NCI-H2107 treated with DMSO at 0.1 percent for 48 hours (cell line): ENCODE results near the gene BEND4.
"Not testable (repeated sequence)": the region's sequence is repeated elsewhere in the genome, so short reads cannot be mapped to it uniquely, and the experiment has no call there.

ENCODE experiments used
- DNase-seq: peaks from one replicate; lab custom pipeline; 2025; ENCODE audit not compliant: unreplicated experiment; lab: John Stamatoyannopoulos, UW

BEND4 gene

GRCh38 chr4:42152507-42153504 lies at the start of gene BEND4:
BEND4 (minus strand) TSS chr4:42152655; CDS start chr4:42152143, 512 bp downstream.
- DNase-seq, result no peak

DNA sequence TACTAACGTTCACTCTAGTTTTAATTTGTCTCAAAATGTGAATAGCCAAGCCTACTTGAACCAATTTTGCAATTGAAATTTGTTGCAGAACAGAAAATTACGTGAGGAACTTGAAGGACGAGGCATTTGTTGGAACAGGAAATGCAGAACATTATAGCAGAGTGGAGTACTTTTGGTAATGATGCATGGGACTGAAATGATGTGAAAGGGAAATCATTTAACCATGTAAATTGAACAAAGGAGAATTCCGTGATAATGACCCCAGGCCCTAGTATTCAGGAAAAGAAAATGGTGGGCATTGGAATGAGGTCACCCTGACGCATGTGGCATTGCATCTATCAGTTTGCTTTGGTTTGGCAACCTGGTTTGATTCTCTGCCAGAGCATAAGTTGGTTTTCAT lies 44.9 kb upstream of the BEND4 start:
- DNase-seq, result no peak

- no peak for DNase-seq
These were observed 20.5 kb upstream of the BEND4 start for GRCh38 chr4:42172921-42173320.

GRCh38 chr4:42172128-42172790 lies 19.8 kb upstream of the BEND4 start:
- DNase-seq, result no peak

GRCh38 chr4:42167709-42168108 lies 15.3 kb upstream of the BEND4 start:
- no peak for DNase-seq

GRCh38 chr4:42166186-42166585 lies 13.7 kb upstream of the BEND4 start:
- DNase-seq, result not testable (repeated sequence)

GRCh38 chr4:42159271-42160001 lies 7.0 kb upstream of the BEND4 start:
- DNase-seq, result no peak

DNA sequence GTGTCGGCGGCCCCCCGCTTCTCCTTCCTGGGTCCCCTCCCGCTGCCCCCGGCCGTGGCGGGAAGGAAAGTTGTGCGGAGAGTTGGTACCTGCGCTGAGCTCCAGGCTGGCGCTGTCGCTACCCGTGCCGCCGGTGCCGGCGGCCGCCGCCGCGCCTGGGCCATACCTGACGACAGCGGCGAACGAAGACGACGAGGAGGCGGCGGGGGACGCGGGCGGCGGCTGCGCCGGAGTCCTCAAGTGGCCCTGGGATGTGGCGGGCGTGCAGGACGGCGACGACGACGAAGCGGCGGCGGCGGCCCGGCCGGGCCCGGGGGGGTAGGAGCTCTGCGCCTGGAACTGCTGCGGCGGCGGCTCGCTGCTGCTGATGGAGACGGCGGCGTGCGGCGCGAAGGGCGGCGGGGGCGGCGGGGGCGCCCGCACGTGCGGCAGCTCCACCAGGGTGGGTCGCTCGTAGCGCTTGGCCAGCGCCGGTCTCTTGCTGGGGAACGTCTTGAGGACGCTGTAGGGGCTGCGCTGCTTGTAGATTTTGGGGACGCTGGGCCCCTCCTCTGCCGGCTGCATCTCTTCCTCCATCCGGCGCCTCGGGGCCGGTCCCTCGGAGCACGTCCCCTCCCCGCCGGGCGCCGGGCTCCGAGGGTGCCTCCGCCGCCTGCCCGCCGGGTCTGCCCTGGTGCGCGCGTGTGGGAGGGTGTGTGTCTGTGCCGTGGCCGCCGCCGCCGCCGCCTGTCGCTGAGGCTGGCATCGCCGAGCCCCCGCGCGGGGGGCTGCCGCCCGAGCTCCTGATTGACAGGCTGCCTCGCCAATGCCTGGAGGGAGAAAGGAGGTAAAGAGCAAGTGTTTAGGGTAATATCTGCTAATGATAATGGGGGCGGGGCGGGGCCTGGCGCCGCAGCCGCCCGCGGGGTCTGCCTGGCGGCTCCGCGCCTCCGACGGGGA lies 618 bp downstream of the BEND4 start:
- no peak for DNase-seq

DNA sequence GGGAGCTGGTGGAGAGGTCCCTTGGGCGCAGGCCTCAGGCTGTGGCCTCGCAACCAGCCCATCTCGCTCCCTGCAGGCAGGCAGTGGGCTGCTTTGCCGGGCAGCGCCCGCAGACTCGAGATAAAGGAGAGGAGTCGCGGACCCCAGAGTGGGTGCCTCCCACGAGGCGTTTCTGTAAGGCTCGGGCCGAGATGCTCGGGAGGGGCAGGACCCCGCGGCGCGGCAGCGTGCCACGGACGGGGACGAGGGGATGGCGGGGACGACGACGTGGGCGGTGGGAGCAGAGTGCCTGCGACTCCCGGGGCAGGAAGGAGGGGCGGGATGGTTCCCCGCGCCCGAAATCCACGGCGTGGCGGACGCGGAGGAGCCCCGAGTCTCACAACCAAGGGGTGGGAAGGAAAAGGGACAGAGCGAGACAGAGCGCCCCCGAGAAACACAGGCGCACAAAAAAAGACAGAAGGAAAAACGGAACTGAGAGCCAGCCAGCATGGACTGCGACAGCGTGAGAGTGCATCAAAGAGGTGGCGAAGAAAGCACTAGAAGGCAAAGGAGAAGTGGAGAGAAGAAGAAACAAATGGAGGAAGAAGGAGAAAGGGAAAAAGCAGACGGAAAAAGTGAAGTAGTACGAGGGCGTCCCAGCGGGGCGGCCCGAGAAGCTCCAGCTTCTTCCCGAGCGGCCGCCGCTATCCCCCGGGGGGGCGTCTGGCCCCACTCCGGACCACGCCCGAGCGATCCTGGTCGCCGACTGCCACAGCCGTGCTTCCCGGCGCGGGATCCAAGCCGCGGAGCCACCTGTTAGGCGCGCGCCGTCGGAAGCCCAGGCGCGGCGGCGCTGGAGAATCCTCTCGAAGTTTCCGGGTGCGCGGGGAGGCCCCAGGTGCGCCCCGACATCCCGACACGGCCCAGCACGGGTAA lies 1.5 kb downstream of the BEND4 start:
- DNase-seq, result no peak

- no peak for DNase-seq
These were observed 3.5 kb downstream of the BEND4 start for GRCh38 chr4:42149004-42149403.

GRCh38 chr4:42148425-42148824 lies 4.0 kb downstream of the BEND4 start:
- no peak for DNase-seq

DNA sequence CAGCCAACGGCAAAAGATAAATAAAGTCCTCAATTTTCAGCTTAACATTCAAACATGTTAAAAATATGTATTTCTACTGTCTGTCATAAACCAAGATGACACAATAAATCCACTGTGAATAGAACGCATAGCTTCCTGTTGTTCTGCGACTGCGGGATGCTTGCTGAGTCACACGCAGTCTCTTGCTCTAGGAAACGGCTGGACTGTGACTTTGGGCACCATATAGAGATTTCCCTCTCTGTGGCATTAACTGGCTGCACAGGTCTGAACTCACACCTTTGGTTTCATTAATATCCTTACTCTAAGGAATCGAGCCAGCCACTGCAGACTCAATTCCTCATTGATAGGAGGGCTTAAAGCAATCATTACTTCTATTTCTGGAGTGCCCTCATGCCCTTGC lies 8.4 kb downstream of the BEND4 start:
- DNase-seq, result no peak

GRCh38 chr4:42142591-42142990 lies 9.9 kb downstream of the BEND4 start:
- no peak for DNase-seq

DNA sequence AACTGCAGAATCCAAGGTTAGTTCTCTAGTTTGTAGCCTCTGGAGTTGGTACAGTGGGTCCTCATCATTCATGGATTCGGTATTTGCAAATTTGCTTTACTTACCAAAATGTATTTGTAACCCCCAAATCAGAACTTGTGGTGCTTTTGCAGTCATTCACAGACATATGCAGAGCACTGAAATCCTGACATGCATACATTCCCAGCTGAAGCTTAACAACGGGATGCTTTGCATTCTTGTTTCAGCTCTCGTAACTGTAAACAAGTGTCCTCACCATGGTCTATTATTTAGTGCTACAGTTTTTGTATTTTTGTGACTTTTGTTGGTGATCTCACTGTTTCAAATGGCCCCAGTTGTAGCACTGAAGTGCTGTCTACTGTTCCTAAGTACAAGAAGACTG lies 16.1 kb downstream of the BEND4 start:
- DNase-seq, result no peak

GRCh38 chr4:42133006-42133405 lies 19.4 kb downstream of the BEND4 start:
- no peak for DNase-seq

DNA sequence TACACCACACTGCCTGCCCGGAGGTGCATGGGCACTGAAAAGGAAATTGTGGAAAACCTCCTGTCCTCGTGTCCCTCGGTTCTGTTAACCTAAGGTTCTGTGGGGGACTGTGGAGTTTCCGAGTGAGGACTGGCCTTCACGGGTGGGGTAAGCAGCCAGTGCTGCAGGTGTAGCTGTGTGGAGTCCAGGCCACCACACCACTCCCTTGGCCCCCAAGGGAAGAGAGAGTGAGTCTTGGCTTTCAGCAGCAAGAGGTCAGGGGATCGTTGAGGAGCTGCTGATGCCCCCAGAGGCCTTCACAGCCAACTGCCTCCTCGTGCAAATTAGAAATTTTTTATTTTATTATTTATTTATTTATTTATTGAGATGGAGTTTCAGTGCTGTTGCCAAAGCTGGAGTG lies 20.4 kb downstream of the BEND4 start:
- DNase-seq, result no peak

GRCh38 chr4:42123071-42123644 lies 29.3 kb downstream of the BEND4 start:
- no peak for DNase-seq

GRCh38 chr4:42122237-42122636 lies 30.2 kb downstream of the BEND4 start:
- DNase-seq, result no peak

DNA sequence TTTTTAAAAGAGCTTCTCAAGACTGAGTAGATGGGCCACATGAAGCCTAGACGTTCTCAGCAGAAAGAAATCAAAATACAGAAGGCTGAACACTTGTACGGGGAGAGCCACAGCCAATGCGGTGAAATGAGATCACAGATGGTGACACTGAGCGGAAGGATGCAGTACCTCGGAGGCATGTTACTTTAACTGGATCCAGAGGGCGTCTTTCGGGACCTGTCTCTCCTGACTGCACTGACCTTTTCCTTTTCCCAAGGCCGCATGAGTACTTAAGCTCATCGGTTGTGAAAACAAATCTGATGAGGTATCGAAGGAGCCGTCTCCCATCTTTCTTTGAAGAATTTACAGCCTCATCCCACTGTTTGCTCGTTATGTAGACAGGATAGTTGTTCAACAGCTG lies 32.6 kb downstream of the BEND4 start:
- no peak for DNase-seq
